Measurements from ENCODE around the gene SLCO4A1. TPM values are rescaled to one million over a fixed set of nuclear protein-coding genes. Genes with fewer than 3 reads are reported as not detected.
A peak's percentile ranks its signal among the peaks of the same experiment; 100 is the strongest.

The SLCO4A1 gene
- polyA plus RNA-seq, 1 donor from 2014 or later, result 3.4 TPM

- H3K27me3 Mint-ChIP-seq, result no peaks in the 10 kb centered on the region
- peak overlapping the region; percentile 16 to 75 (median 50) for H3K4me3 Mint-ChIP-seq
- peak overlapping the region in 1 of 3 donors; percentile 45 for H3K27ac Mint-ChIP-seq
- no peaks in the 10 kb centered on the region for H3K36me3 Mint-ChIP-seq
- H3K9me3 Mint-ChIP-seq, result no peaks in the 10 kb centered on the region
- H3K4me1 Mint-ChIP-seq, result peaks cover 13 to 30% (median 19%) of the 10 kb centered on the region in 3 donors
Observed at GRCh38 chr20:62644044-62644795, 1.9 kb downstream of the SLCO4A1 start.

- peaks cover 13 to 35% (median 19%) of the 10 kb centered on the region in 3 donors for H3K4me1 Mint-ChIP-seq
- H3K27ac Mint-ChIP-seq, result peak overlapping the region in 1 of 3 donors; percentile 39
- no peaks in the 10 kb centered on the region for H3K36me3 Mint-ChIP-seq
- peak overlapping the region in 2 of 4 donors; percentile 68 to 75 for H3K4me3 Mint-ChIP-seq
- H3K27me3 Mint-ChIP-seq, result no peaks in the 10 kb centered on the region
- no peaks in the 10 kb centered on the region for H3K9me3 Mint-ChIP-seq
Observed at GRCh38 chr20:62644802-62645496, 2.6 kb downstream of the SLCO4A1 start.

- no peaks in the 10 kb centered on the region for H3K9me3 Mint-ChIP-seq
- H3K4me3 Mint-ChIP-seq, result no peak overlapping the region
- H3K27me3 Mint-ChIP-seq, result no peaks in the 10 kb centered on the region
- peaks cover 13 to 40% (median 19%) of the 10 kb centered on the region in 3 donors for H3K4me1 Mint-ChIP-seq
- H3K36me3 Mint-ChIP-seq, result no peaks in the 10 kb centered on the region
- H3K27ac Mint-ChIP-seq, result peak overlapping the region in 1 of 3 donors; percentile 39
Observed at GRCh38 chr20:62645613-62646012, 3.3 kb downstream of the SLCO4A1 start.

- Mint-ChIP-seq H3K4me3 (peak overlapping the region; percentile 50 to 81 (median 65)), H3K36me3 (peaks cover 1% of the 10 kb centered on the region), H3K27ac (peak overlapping the region; percentile 58 to 80 (median 70)), H3K4me1 (peaks cover 17 to 48% (median 28%) of the 10 kb centered on the region in 3 donors), H3K27me3 (no peaks in the 10 kb centered on the region), H3K9me3 (no peaks in the 10 kb centered on the region)
Observed at GRCh38 chr20:62646851-62647520, 4.7 kb downstream of the SLCO4A1 start.

- Mint-ChIP-seq H3K27me3 (no peaks in the 10 kb centered on the region), H3K4me3 (peak overlapping the region in 2 of 4 donors; percentile 51 to 65), H3K4me1 (peaks cover 17 to 52% (median 32%) of the 10 kb centered on the region in 3 donors), H3K27ac (peak overlapping the region in 2 of 3 donors; percentile 58 to 70), H3K36me3 (peaks cover 1% of the 10 kb centered on the region), H3K9me3 (no peaks in the 10 kb centered on the region)
Observed at GRCh38 chr20:62647521-62648317, 5.4 kb downstream of the SLCO4A1 start.

GRCh38 chr20:62648318-62648995 lies 6.2 kb downstream of the SLCO4A1 start:
- H3K4me1 Mint-ChIP-seq, result peaks cover 17 to 53% (median 32%) of the 10 kb centered on the region in 3 donors
- no peak overlapping the region for H3K4me3 Mint-ChIP-seq
- peak overlapping the region in 1 of 3 donors; percentile 39 for H3K27ac Mint-ChIP-seq
- H3K27me3 Mint-ChIP-seq, result no peaks in the 10 kb centered on the region
- no peaks in the 10 kb centered on the region for H3K9me3 Mint-ChIP-seq
- peaks cover 1% of the 10 kb centered on the region for H3K36me3 Mint-ChIP-seq

GRCh38 chr20:62649140-62649539 lies 6.8 kb downstream of the SLCO4A1 start:
- Mint-ChIP-seq H3K27me3 (no peaks in the 10 kb centered on the region), H3K4me3 (peak overlapping the region in 1 of 4 donors; percentile 51), H3K4me1 (peaks cover 17 to 53% (median 32%) of the 10 kb centered on the region in 3 donors), H3K9me3 (no peaks in the 10 kb centered on the region), H3K27ac (peak overlapping the region in 1 of 3 donors; percentile 55), H3K36me3 (peaks cover 1% of the 10 kb centered on the region)

GRCh38 chr20:62650551-62651284 lies 8.4 kb downstream of the SLCO4A1 start:
- no peaks in the 10 kb centered on the region for H3K9me3 Mint-ChIP-seq
- peak overlapping the region; percentile 80 to 91 (median 88) for H3K4me3 Mint-ChIP-seq
- peak overlapping the region; percentile 93 to 99 (median 97) for H3K27ac Mint-ChIP-seq
- peaks cover 1% of the 10 kb centered on the region for H3K36me3 Mint-ChIP-seq
- H3K27me3 Mint-ChIP-seq, result no peaks in the 10 kb centered on the region
- H3K4me1 Mint-ChIP-seq, result peaks cover 17 to 44% (median 29%) of the 10 kb centered on the region in 3 donors

GRCh38 chr20:62651285-62652021 lies 9.2 kb downstream of the SLCO4A1 start:
- Mint-ChIP-seq H3K9me3 (no peaks in the 10 kb centered on the region), H3K27me3 (no peaks in the 10 kb centered on the region), H3K4me3 (peak overlapping the region; percentile 80 to 91 (median 88)), H3K36me3 (peaks cover 1% of the 10 kb centered on the region), H3K4me1 (peaks cover 17 to 44% (median 28%) of the 10 kb centered on the region in 3 donors), H3K27ac (peak overlapping the region; percentile 93 to 99 (median 97))

GRCh38 chr20:62652041-62652893 lies 10.0 kb downstream of the SLCO4A1 start:
- H3K27me3 Mint-ChIP-seq, result no peaks in the 10 kb centered on the region
- H3K9me3 Mint-ChIP-seq, result no peaks in the 10 kb centered on the region
- peak overlapping the region; percentile 80 to 91 (median 88) for H3K4me3 Mint-ChIP-seq
- H3K4me1 Mint-ChIP-seq, result peaks cover 10 to 36% (median 20%) of the 10 kb centered on the region in 3 donors
- H3K36me3 Mint-ChIP-seq, result peaks cover 1% of the 10 kb centered on the region
- peak overlapping the region; percentile 93 to 99 (median 97) for H3K27ac Mint-ChIP-seq

- peak overlapping the region; percentile 93 to 99 (median 97) for H3K27ac Mint-ChIP-seq
- peaks cover 10 to 33% (median 20%) of the 10 kb centered on the region in 3 donors for H3K4me1 Mint-ChIP-seq
- no peaks in the 10 kb centered on the region for H3K27me3 Mint-ChIP-seq
- H3K4me3 Mint-ChIP-seq, result peak overlapping the region in 1 of 4 donors; percentile 6
- H3K9me3 Mint-ChIP-seq, result no peaks in the 10 kb centered on the region
- peaks cover 1% of the 10 kb centered on the region for H3K36me3 Mint-ChIP-seq
Observed at GRCh38 chr20:62652894-62653305, 10.6 kb downstream of the SLCO4A1 start.

GRCh38 chr20:62653373-62653772 lies 11.1 kb downstream of the SLCO4A1 start:
- Mint-ChIP-seq H3K4me1 (peaks cover 10 to 33% (median 20%) of the 10 kb centered on the region in 3 donors), H3K27me3 (no peaks in the 10 kb centered on the region), H3K9me3 (no peaks in the 10 kb centered on the region), H3K36me3 (peaks cover 1% of the 10 kb centered on the region), H3K4me3 (peak overlapping the region in 2 of 4 donors; percentile 6 to 58), H3K27ac (peak overlapping the region; percentile 39 to 94 (median 91))
